ENCODE results near the gene GABBR2.
"Not testable (repeated sequence)": the region's sequence is repeated elsewhere in the genome, so short reads cannot be mapped to it uniquely, and the experiment has no call there.

GABBR2 gene

GRCh38 chr9:98591696-98592095 lies 117.0 kb downstream of the GABBR2 start:
- no peak for DNase-seq

GRCh38 chr9:98590101-98590500 lies 118.6 kb downstream of the GABBR2 start:
- DNase-seq: no peak

- no peak for DNase-seq
Measured at GRCh38 chr9:98589102-98589501, 119.6 kb downstream of the GABBR2 start.

- not testable (repeated sequence) for DNase-seq
Measured at GRCh38 chr9:98584853-98585438, 123.8 kb downstream of the GABBR2 start.

GRCh38 chr9:98584059-98584458 lies 124.7 kb downstream of the GABBR2 start:
- DNase-seq: no peak

GRCh38 chr9:98583417-98583816 lies 125.3 kb downstream of the GABBR2 start:
- DNase-seq: no peak

- DNase-seq: no peak
Measured at GRCh38 chr9:98580956-98581355, 127.8 kb downstream of the GABBR2 start.

GRCh38 chr9:98579700-98580099 lies 129.0 kb downstream of the GABBR2 start:
- DNase-seq: no peak

- DNase-seq: no peak
Measured at GRCh38 chr9:98577446-98577845, 131.3 kb downstream of the GABBR2 start.

GRCh38 chr9:98576859-98577258 lies 131.9 kb downstream of the GABBR2 start:
- no peak for DNase-seq

GRCh38 chr9:98576354-98576753 lies 132.4 kb downstream of the GABBR2 start:
- DNase-seq: no peak

GRCh38 chr9:98575379-98576346 lies 133.1 kb downstream of the GABBR2 start:
- DNase-seq: peak in 1 of 2 donors; percentile 3

- DNase-seq: no peak
Measured at GRCh38 chr9:98573749-98574278, 134.9 kb downstream of the GABBR2 start.

- no peak for DNase-seq
Measured at GRCh38 chr9:98572796-98573195, 135.9 kb downstream of the GABBR2 start.

- DNase-seq: no peak
Measured at GRCh38 chr9:98572054-98572627, 136.6 kb downstream of the GABBR2 start.

- no peak for DNase-seq
Measured at GRCh38 chr9:98571643-98572042, 137.1 kb downstream of the GABBR2 start.

GRCh38 chr9:98570663-98571440 lies 137.9 kb downstream of the GABBR2 start:
- no peak for DNase-seq

- DNase-seq: no peak
Measured at GRCh38 chr9:98570055-98570454, 138.7 kb downstream of the GABBR2 start.

GRCh38 chr9:98569491-98569890 lies 139.2 kb downstream of the GABBR2 start:
- no peak for DNase-seq

GRCh38 chr9:98568909-98569469 lies 139.7 kb downstream of the GABBR2 start:
- DNase-seq: no peak

- DNase-seq: no peak
Measured at GRCh38 chr9:98568234-98568908, 140.4 kb downstream of the GABBR2 start.

All from CD4-positive, alpha-beta T cell treated with Interferon alpha-2 for 1 hour (primary cell).